Measurements from ENCODE around the gene MIOS.

GRCh38 chr7:7536396-7537019 lies 30.2 kb upstream of the MIOS start:
- TF ChIP-seq EZH2 (IDR thresholded peaks at IDR 0.05; ENCODE audit: low read length, unreplicated experiment) (no peak), CTCF (conservative IDR thresholded peaks at IDR 0.05; ENCODE audit: low read depth, low read length) (no peak)
